LNCAP (cell line): Measurements from ENCODE around the gene TNS2.

Experiments
- CTCF ChIP-seq: fragments of 450-650 bp; IDR thresholded peaks from 2 replicates; pipeline ENCODE4 v1.5.1; 2017; ENCODE audit warnings: mild to moderate bottlenecking

Gene TNS2

GRCh38 chr12:53073881-53074280 lies 24.0 kb downstream of the TNS2 start:
- TF ChIP-seq CTCF: no peak

GRCh38 chr12:53074283-53074998 lies 24.6 kb downstream of the TNS2 start:
- no peak for TF ChIP-seq CTCF

GRCh38 chr12:53074999-53075370 lies 25.1 kb downstream of the TNS2 start:
- no peak for TF ChIP-seq CTCF

GRCh38 chr12:53076461-53076860 lies 26.6 kb downstream of the TNS2 start:
- TF ChIP-seq CTCF: no peak

GRCh38 chr12:53077030-53077429 lies 27.2 kb downstream of the TNS2 start:
- TF ChIP-seq CTCF: no peak

- no peak for TF ChIP-seq CTCF
These were observed 28.8 kb downstream of the TNS2 start for GRCh38 chr12:53078425-53079225.

GRCh38 chr12:53079226-53080117 lies 29.6 kb downstream of the TNS2 start, which contains the start of gene SPRYD3:
Gene SPRYD3 (minus strand): TSS chr12:53079390. CDS start chr12:53079333, 57 bp downstream.
- TF ChIP-seq CTCF: no peak
